Kidney capillary endothelial cell (primary cell): ENCODE measurements around the gene CFAP52.
"Not testable (repeated sequence)": the region's sequence is repeated elsewhere in the genome, so short reads cannot be mapped to it uniquely, and the experiment has no call there.

ENCODE experiments used
- DNase-seq: peaks from one replicate; pipeline ENCODE4 v3.0.0-alpha.2; 2018; ENCODE audit warnings: low spot score

CFAP52 gene

GRCh38 chr17:9576521-9577372 lies at the start of gene CFAP52:
Gene CFAP52 (plus strand): TSS chr17:9576642. CDS start chr17:9576696, 54 bp downstream.
- peak; percentile 73 for DNase-seq

DNA sequence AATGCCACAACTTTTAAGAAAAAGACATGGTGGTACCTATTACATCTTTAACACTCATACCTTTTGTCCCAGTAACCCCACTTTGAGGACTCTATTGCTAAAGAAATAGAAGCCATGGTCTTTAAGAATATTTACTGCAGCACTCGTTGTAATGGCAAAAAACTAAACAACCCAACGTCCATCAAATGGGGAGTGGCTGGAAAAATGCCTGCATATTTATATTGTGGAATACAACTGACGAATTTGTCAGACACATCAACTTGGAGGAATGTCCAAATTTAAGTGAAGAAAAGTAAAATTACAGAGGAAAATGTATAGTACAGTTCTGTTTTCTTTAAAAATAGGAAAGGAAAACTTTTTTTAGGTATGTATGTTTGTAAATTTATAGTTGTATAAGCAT lies 48.7 kb upstream of the CFAP52 start:
- DNase-seq = no peak

DNA sequence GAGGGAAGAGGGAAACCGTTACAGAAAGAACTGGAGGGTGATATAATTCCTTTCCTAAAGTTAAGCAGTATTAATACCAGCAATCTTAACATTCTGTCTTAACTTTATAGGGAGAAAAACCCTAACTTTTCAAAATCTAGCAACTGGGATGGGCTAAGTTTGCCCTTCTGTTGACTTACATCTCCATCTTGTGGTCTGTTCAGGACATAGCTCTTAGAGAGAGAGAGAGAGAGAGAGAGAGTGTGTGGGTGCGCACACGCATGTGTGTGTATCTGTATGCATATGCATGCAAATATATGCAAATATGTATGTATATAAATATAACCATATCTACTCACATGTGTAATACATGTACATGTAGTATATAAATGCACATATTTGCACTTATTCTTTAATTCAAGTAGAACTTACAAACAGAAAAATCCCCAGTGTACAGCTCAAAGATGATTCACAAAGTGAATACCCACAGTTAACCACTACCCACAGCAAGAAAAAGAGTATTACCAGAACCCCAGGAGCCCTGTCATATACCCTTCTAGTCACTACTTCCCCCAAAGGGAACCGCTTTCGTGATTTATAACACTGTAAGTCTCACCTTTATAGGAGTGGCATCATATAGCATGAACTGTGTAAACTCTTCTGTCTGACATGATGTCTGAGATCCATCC lies 47.3 kb upstream of the CFAP52 start:
- peak; percentile 18 for DNase-seq

GRCh38 chr17:9531034-9531433 lies 45.4 kb upstream of the CFAP52 start:
- no peak for DNase-seq

DNA sequence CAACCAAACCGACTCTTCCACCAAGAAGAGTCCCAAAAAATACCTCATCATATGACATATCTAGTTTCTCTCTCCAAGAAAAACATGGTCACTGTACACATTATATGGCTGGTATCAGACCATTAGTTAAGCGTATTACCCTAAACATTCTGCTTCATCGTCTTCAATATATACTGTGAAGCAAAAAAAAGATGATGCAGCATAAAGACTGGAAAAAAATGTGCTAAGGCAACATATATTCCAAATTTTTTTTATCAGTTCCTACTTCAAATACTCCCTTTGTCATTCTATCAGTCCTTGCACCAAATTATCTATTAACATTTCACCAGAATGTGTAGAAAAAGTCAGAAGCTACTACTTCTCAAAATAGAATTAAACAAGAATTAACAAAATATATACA lies 43.7 kb upstream of the CFAP52 start:
- no peak for DNase-seq

DNA sequence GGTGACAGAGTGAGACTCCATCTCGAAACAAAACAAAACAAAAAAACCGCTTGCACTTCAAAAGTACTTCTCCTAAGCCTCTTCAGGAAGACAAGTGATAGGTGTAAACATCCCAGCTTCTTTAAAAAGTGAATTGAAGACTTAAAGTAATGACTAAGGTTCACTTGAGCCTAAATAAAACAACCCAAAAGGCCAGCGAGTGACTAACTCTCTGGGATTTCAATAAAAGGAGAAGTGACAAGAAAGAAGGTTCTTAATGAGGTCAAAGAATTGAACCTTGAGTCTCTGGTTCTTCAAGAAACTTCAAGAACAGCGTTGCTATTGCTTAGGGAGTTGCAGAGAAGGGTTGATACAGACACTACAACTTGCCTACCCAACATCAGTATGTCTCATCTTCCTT lies 43.0 kb upstream of the CFAP52 start:
- DNase-seq = no peak

DNA sequence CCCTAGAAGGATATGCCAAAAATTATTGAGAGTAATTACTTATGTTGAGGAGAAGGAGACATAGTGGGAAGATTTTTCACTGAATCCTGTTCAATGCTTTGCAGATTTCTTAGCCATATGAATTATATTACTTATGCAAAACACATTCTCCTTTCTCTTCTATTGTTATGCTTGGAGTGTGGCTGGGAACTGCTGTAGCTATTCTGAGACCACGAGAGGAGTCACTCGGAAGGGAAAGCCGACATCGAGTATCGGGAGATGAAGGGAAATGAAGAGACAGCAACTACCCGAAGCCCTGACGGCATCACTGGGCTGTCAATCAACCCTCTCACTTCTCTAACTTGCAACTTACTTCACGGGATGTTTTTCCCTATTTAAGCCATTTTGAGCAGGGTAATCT lies 40.4 kb upstream of the CFAP52 start:
- no peak for DNase-seq

- DNase-seq = no peak
Observed at GRCh38 chr17:9537177-9537776, 39.2 kb upstream of the CFAP52 start.

GRCh38 chr17:9538626-9539025 lies 37.8 kb upstream of the CFAP52 start:
- no peak for DNase-seq

DNA sequence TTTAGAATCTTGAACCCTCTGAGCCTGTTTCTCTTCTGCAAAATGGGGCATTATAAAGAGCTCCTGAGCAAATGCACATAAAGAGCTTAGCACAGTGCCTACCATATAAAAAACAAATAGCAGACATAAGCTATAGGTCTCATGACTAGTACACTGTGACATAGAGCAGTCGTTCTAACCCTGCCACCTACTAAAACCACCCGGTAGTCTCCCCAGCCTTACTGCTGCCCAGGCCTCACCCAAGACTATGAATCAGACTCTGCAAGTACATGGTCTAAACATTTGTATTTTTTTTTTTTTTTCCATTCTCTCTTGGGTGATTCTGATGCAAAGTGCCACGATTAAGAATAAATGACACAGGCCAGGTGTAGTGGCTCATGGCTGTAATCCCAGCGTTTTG lies 34.7 kb upstream of the CFAP52 start:
- no peak for DNase-seq

DNA sequence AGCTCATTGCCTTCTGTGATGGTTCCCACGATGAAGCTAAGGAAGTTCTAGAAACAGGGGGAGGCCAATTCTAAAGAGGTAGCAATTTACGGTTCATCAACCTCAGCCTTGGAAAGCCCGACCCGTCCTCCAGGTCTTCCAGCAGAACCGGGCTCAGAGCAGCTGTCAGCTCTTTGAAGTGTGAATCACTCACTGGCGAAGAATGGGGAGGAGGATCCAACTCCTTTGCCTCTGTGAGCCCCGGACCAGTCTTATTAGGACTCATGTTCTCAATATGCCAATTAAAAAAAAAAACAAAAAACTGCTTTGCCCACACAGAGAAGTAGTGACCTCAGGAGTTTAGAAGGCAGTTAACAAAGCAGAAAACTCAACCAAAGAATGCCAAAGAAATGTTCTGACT lies 32.2 kb upstream of the CFAP52 start:
- DNase-seq = no peak

GRCh38 chr17:9549215-9549614 lies 27.2 kb upstream of the CFAP52 start:
- no peak for DNase-seq

DNA sequence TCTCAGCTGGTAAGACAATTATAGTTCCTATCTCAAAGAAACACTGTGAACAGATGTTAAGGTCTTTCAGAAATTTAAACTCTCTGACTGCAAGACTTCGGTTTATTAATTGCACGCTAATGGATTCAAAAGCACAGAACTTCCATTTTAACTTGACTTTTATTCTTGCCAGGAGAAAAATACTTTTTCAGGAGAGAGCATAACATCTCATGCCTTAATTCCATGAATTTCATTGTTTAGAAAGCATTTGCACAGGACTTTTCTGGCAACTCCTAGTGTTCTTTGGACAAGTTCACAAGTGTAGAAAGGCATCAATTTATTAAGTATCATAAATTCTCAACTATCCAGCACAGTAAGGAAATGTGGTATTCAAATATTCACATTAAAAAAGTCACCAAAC lies 23.3 kb upstream of the CFAP52 start:
- no peak for DNase-seq

- DNase-seq = no peak
Observed at GRCh38 chr17:9553596-9553995, 22.8 kb upstream of the CFAP52 start.

- DNase-seq = peak; percentile 8
Observed at GRCh38 chr17:9554715-9555114, 21.7 kb upstream of the CFAP52 start.

DNA sequence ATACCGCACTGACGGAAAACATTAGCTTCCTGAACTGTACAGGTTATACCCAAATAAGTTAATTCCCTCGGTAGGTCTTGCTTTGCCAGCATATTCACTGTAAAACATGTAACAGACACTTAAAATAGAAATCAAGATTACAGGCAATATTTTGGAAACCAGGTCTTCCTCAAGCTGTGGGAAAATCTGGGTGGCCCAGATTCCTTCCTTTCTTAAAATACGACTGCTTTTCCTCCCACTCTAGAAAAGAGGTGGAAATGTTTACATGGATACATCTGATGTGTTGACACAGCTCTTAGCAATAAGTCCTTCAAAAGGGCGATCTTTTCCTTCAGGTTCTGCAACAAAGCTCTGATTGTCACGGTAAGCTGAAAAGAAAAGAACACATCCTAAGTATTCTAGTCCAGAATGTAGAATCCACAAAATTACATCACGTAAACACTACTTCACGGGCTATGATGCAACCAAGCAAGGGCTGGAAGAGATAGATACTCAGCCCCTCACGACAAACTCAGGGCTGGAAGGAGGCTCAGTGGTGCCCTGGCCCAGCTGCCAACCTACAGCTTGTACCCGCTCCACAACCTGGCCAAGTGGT lies 19.2 kb upstream of the CFAP52 start:
- no peak for DNase-seq

GRCh38 chr17:9557857-9558256 lies 18.6 kb upstream of the CFAP52 start:
- DNase-seq = no peak

- DNase-seq = no peak
Observed at GRCh38 chr17:9564104-9564503, 12.3 kb upstream of the CFAP52 start.

GRCh38 chr17:9566067-9566466 lies 10.4 kb upstream of the CFAP52 start:
- no peak for DNase-seq

GRCh38 chr17:9566739-9567138 lies 9.7 kb upstream of the CFAP52 start:
- DNase-seq = not testable (repeated sequence)

DNA sequence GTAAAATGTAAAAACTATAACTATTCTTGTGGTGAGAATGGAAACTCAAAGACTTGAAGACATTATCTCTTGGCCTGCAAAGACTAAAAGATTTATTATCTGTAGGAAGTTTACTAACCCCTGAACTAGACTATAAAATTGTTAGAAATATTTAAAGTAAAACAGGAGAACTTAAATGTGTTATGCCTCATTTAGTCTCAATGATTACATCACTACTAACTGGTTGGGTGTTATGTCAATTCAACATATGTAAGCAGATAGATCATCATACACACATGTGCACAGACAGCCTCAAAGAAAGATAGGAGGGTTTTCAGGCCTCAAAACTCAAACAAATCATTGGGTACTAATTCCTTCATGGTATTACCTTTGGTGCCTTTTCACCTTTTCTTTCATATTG lies 8.4 kb upstream of the CFAP52 start:
- no peak for DNase-seq

DNA sequence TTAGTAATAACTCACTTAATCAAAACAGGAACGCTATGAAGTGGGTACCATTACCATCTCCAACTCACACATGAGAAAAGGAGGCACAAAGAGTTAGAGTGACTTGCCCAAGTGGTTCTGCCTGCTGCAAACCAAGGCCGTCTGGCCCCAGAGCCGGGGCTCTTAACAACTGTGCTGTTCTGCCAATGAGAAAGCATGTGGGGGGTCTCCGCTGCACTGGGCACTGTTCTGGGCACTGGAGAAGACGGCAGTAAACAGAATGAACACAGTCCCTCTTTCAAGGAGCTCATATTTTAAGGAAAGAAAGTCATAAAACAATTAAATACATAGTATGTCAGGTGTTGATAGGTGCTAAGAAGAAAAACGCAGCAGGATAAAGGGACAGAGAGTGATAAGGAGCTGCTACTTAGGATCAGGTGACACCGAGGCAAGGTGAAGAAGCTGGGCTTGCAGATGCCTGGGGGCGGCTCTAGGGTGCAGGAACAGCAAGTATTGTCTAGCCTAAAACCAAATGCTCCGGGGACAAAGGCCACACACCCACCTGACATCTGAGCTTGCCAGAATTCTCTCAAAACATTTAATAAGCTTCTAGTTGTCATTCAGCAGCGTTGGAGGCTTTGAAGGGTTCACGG lies 7.4 kb upstream of the CFAP52 start:
- DNase-seq = no peak
